Neural progenitor cell (in vitro differentiated cells): ENCODE results near the gene RMRP. TPM values are rescaled to one million over a fixed set of nuclear protein-coding genes. Genes with fewer than 3 reads are reported as not detected.

ENCODE experiments used
- DNase-seq: peaks from one replicate; pipeline ENCODE4 v3.0.0-alpha.2; 2016; ENCODE audit warnings: low spot score
- H2AFZ ChIP-seq: fragments of 200-600 bp; sonication (generic); replicated peaks from 2 replicates; pipeline ENCODE4 v1.6.1; 2016; ENCODE audit warnings: antibody characterized with exemption
- H3F3A ChIP-seq: fragments of 200-600 bp; sonication (generic); 2 replicates; pipeline ENCODE4 v1.6.1; 2016; ENCODE audit warnings: antibody characterized with exemption, low read depth
- H3K27ac ChIP-seq: fragments of 200-600 bp; sonication (generic); 2 replicates; pipeline ENCODE4 v1.5.1; 2016; ENCODE audit warnings: mild to moderate bottlenecking
- H3K27me3 ChIP-seq: fragments of 200-600 bp; sonication (generic); 2 replicates; pipeline ENCODE4 v1.6.1; 2016; ENCODE audit warnings: mild to moderate bottlenecking, moderate library complexity
- H3K36me3 ChIP-seq: fragments of 200-600 bp; sonication (generic); 2 replicates; pipeline ENCODE4 v1.5.1; 2016
- H3K4me1 ChIP-seq: fragments of 200-600 bp; sonication (generic); 2 replicates; pipeline ENCODE4 v1.6.1; 2016; ENCODE audit warnings: mixed run types
- H3K4me2 ChIP-seq: fragments of 200-600 bp; sonication (generic); 2 replicates; pipeline ENCODE4 v1.6.1; 2016
- H3K4me3 ChIP-seq: fragments of 200-600 bp; sonication (generic); 2 replicates; pipeline ENCODE4 v1.5.1; 2016
- H3K79me2 ChIP-seq: fragments of 200-600 bp; sonication (generic); 2 replicates; pipeline ENCODE4 v1.6.1; 2016; ENCODE audit warnings: low read depth
- H3K9ac ChIP-seq: fragments of 200-600 bp; sonication (generic); 2 replicates; pipeline ENCODE4 v1.6.1; 2016
- H3K9me3 ChIP-seq: fragments of 200-600 bp; sonication (generic); 2 replicates; pipeline ENCODE4 v1.5.1; 2016; ENCODE audit warnings: low read depth
- H4K20me1 ChIP-seq: fragments of 200-600 bp; sonication (generic); 2 replicates; pipeline ENCODE4 v1.6.1; 2016; ENCODE audit warnings: low read depth
- H3K27ac Mint-ChIP-seq: 3 replicates; pipeline ENCODE4 v1.8.0; 2021; ENCODE audit warnings: mixed read lengths
- H3K27me3 Mint-ChIP-seq: 2 replicates; pipeline ENCODE4 v1.8.0; 2022; ENCODE audit warnings: low read depth, mild to moderate bottlenecking, inconsistent platforms, moderate library complexity, mixed read lengths; ENCODE audit not compliant: insufficient read depth
- H3K36me3 Mint-ChIP-seq: 3 replicates; pipeline ENCODE4 v1.8.0; 2021; ENCODE audit warnings: mixed read lengths
- H3K4me1 Mint-ChIP-seq: 3 replicates; pipeline ENCODE4 v1.8.0; 2021; ENCODE audit warnings: mixed read lengths
- H3K4me3 Mint-ChIP-seq: 3 replicates; pipeline ENCODE4 v1.8.0; 2021; ENCODE audit warnings: mild to moderate bottlenecking, moderate library complexity, mixed read lengths
- H3K9me3 Mint-ChIP-seq: 3 replicates; pipeline ENCODE4 v1.8.0; 2020; ENCODE audit warnings: mixed read lengths
- EZH2 ChIP-seq: fragments of 200-600 bp; sonication (generic); IDR thresholded peaks from 2 replicates; pipeline ENCODE4 v1.6.1; 2017; ENCODE audit warnings: antibody characterized with exemption, mild to moderate bottlenecking, moderate library complexity
- EZH2phosphoT487 ChIP-seq: fragments of 200-600 bp; sonication (generic); IDR thresholded peaks from 2 replicates; pipeline ENCODE4 v1.6.1; 2017; ENCODE audit warnings: antibody characterized with exemption
- total RNA-seq: library from RNA; depleted of rRNA; stranded (reverse); fragments of >200 nt; gene quantifications from 2 replicates; pipeline ENCODE4 v1.2.3, GENCODE V29; 2015; ENCODE audit warnings: low replicate concordance
- TF ChIP-seq, protein P1 (sequence below): fragments of 200-600 bp; sonication (generic); IDR thresholded peaks from 2 replicates; pipeline ENCODE4 v1.5.1; 2017; ENCODE audit warnings: antibody characterized with exemption, mild to moderate bottlenecking

Gene RMRP
- total RNA-seq, 1 donor from 2014 or later = 2,709 TPM

DNA sequence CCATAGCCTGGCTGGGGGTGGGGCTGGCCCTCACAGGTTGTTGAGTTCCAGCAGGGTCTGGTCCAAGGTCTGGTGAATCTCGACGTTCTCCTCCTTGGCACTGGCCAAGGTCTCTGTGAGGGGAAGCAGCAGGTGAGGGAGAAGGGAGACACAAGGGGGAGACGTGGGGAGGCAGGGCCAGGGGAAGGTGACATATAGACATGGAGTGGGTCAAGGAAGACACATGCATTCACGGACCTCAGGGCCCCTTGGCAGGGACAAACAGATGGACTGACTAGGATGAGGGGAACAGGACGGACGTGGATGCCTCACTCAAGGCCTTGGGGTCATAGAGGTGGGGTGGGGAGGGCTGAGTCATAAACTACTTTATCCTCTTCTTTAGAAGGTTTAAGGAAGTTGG is 24.2 kb upstream of the RMRP start:
- Mint-ChIP-seq H3K4me1 (peaks cover 14% of the 10 kb centered on the region), H3K4me3 (no peak overlapping the region), H3K27ac (no peak overlapping the region), H3K36me3 (peaks cover 21% of the 10 kb centered on the region), H3K9me3 (no peaks in the 10 kb centered on the region), H3K27me3 (peaks cover 4% of the 10 kb centered on the region)
- H3K79me2 ChIP-seq = no peaks in the 10 kb centered on the region
- H3K4me3 ChIP-seq = no peak overlapping the region
- H3K27ac ChIP-seq = no peak overlapping the region
- no peak overlapping the region for H3K9ac ChIP-seq
- H2AFZ ChIP-seq = no peak overlapping the region
- no peaks in the 10 kb centered on the region for H3K36me3 ChIP-seq
- no peaks in the 10 kb centered on the region for H4K20me1 ChIP-seq
- H3F3A ChIP-seq = peaks cover 23% of the 10 kb centered on the region
- no peaks in the 10 kb centered on the region for H3K27me3 ChIP-seq
- no peak overlapping the region for H3K4me2 ChIP-seq
- no peaks in the 10 kb centered on the region for H3K9me3 ChIP-seq
- no peak for DNase-seq
- H3K4me1 ChIP-seq = peaks cover 3% of the 10 kb centered on the region
- TF ChIP-seq EZH2 (no peak), EZH2phosphoT487 (no peak)
- TF ChIP-seq, protein P1, sequence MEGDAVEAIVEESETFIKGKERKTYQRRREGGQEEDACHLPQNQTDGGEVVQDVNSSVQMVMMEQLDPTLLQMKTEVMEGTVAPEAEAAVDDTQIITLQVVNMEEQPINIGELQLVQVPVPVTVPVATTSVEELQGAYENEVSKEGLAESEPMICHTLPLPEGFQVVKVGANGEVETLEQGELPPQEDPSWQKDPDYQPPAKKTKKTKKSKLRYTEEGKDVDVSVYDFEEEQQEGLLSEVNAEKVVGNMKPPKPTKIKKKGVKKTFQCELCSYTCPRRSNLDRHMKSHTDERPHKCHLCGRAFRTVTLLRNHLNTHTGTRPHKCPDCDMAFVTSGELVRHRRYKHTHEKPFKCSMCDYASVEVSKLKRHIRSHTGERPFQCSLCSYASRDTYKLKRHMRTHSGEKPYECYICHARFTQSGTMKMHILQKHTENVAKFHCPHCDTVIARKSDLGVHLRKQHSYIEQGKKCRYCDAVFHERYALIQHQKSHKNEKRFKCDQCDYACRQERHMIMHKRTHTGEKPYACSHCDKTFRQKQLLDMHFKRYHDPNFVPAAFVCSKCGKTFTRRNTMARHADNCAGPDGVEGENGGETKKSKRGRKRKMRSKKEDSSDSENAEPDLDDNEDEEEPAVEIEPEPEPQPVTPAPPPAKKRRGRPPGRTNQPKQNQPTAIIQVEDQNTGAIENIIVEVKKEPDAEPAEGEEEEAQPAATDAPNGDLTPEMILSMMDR = no peak

DNA sequence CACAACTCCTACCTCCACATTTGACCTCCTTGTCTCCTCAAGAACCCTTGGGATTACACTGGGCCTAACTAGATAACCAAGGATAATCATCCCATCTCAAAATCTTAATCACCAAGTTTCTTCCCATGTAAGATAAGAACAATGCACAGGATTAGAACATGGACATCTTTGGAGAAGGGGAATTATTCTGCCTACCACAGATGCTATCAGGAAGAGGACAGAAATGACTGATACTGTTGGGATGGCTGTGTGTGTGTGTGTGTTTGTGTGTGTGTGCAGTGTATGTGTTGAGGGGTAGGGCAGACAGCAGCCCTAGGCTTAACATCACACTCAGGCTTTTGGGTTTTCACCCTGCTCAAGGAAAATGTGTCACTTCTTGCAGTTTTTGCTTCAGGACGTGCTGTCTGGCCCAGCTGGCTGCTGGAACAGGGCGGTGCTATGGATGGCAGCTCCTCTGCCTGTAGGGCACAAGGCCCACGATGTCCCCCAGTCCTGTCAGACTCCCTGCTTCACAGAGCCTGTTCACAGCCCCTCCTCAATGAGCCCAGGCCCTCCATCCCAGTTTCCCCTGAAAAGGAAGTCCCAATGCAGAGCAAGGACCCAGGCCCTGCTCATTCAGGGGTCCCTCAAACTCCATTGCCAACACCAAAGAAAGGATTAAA is 23.7 kb upstream of the RMRP start:
- Histone ChIP-seq H3K9ac (no peak overlapping the region), H3K36me3 (no peaks in the 10 kb centered on the region), H3K4me2 (no peak overlapping the region), H3K4me1 (peaks cover 3% of the 10 kb centered on the region), H3K9me3 (no peaks in the 10 kb centered on the region), H3K27ac (no peak overlapping the region), H3K4me3 (no peak overlapping the region), H3K27me3 (no peaks in the 10 kb centered on the region), H3K79me2 (no peaks in the 10 kb centered on the region), H4K20me1 (no peaks in the 10 kb centered on the region), H2AFZ (no peak overlapping the region), H3F3A (peaks cover 26% of the 10 kb centered on the region)
- DNase-seq = no peak
- Mint-ChIP-seq H3K36me3 (peaks cover 21% of the 10 kb centered on the region), H3K27ac (no peak overlapping the region), H3K9me3 (no peaks in the 10 kb centered on the region), H3K4me3 (no peak overlapping the region), H3K4me1 (peaks cover 10% of the 10 kb centered on the region), H3K27me3 (peaks cover 8% of the 10 kb centered on the region)
- TF ChIP-seq EZH2phosphoT487 = no peak
- TF ChIP-seq, protein P1 = no peak
- TF ChIP-seq EZH2 = no peak

DNA sequence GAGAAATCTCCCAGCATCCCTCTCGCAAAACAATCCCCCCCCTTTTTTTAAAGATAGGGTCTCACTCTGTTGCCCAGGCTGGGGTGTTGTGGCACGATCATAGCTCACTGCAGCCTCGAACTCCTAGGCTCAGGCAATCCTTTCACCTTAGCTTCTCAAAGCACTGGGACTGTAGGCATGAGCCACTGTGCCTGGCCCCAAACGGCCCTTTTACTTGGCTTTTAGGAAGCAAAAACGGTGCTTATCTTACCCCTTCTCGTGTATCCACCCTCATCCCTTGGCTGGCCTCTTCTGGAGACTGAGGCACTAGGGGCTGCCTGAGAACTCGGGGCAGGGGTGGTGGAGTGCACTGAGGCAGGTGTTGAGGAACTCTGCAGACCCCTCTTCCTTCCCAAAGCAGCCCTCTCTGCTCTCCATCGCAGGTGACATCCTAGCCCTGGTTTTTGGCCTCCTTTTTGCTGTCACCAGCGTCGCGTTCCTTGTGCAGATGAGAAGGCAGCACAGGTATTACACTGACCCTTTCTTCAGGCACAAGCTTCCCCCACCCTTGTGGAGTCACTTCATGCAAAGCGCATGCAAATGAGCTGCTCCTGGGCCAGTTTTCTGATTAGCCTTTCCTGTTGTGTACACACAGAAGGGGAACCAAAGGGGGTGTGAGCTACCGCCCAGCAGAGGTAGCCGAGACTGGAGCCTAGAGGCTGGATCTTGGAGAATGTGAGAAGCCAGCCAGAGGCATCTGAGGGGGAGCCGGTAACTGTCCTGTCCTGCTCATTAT is 22.7 kb upstream of the RMRP start:
- H3K79me2 ChIP-seq = no peaks in the 10 kb centered on the region
- no peaks in the 10 kb centered on the region for H3K9me3 ChIP-seq
- H4K20me1 ChIP-seq = no peaks in the 10 kb centered on the region
- Mint-ChIP-seq H3K27me3 (peaks cover 10% of the 10 kb centered on the region), H3K4me1 (peaks cover 11% of the 10 kb centered on the region), H3K36me3 (peaks cover 18% of the 10 kb centered on the region), H3K9me3 (no peaks in the 10 kb centered on the region), H3K4me3 (no peak overlapping the region), H3K27ac (no peak overlapping the region)
- no peak overlapping the region for H3K4me2 ChIP-seq
- H3K27ac ChIP-seq = no peak overlapping the region
- peaks cover 32% of the 10 kb centered on the region for H3F3A ChIP-seq
- TF ChIP-seq EZH2phosphoT487 (no peak), EZH2 (no peak)
- TF ChIP-seq, protein P1 = no peak
- no peak overlapping the region for H3K9ac ChIP-seq
- H3K27me3 ChIP-seq = no peaks in the 10 kb centered on the region
- no peak overlapping the region for H2AFZ ChIP-seq
- peaks cover 9% of the 10 kb centered on the region for H3K4me1 ChIP-seq
- H3K36me3 ChIP-seq = no peaks in the 10 kb centered on the region
- no peak overlapping the region for H3K4me3 ChIP-seq
- DNase-seq = peak; percentile 74
